ENCODE results near the gene SERPINC1. TPM values are rescaled to one million over a fixed set of nuclear protein-coding genes. Genes with fewer than 3 reads are reported as not detected.

The SERPINC1 gene
- polyA plus RNA-seq, 1 donor from 2014 or later = not detected

DNA sequence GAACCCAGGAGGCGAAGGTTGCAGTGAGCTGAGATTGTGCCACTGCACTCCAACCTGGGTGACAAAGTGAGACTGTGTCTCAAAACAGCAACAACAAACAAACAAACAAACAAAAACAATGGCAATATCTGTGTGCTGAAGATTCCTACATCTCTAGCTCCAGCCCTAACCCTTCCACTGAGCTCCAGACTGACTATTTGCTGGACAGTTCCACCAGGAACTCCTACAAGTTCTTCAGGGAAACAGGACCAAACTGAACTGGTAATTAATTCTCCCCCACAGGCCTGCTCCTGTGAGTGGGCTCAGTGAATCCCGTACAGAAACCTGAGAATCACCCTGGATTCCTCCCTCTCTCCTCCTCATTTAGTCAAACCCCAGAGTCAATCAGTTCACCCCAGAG lies 1.5 kb downstream of the SERPINC1 start:
- Histone ChIP-seq H3K79me2 (replicated peaks; ENCODE audit: insufficient read depth, low read length) (no peaks in the 10 kb centered on the region), H3K9me2 (ENCODE audit: insufficient read depth, low read length) (no peaks in the 10 kb centered on the region), H2AFZ (ENCODE audit: low read depth, low read length) (no peak overlapping the region), H3K4me2 (ENCODE audit: low read length) (no peak overlapping the region), H3K9ac (ENCODE audit: low read length) (no peak overlapping the region), H3F3A (ENCODE audit: insufficient read depth, low read length, poor library complexity, severe bottlenecking) (no peaks in the 10 kb centered on the region), H3K36me3 (ENCODE audit: insufficient read depth, low read length) (no peaks in the 10 kb centered on the region), H4K20me1 (ENCODE audit: insufficient read depth) (no peaks in the 10 kb centered on the region), H3K4me3 (ENCODE audit: low read length) (no peak overlapping the region), H3K27me3 (ENCODE audit: insufficient read depth, low read depth, low read length) (no peaks in the 10 kb centered on the region), H3K27ac (ENCODE audit: low read length) (no peak overlapping the region), H3K9me3 (ENCODE audit: low read length) (no peaks in the 10 kb centered on the region)
- TF ChIP-seq RAD21 (conservative IDR thresholded peaks at IDR 0.05) = no peak
- no peak for TF ChIP-seq EP300 (conservative IDR thresholded peaks at IDR 0.05; ENCODE audit: poor library complexity, severe bottlenecking)
- no peak for TF ChIP-seq SMC3 (conservative IDR thresholded peaks at IDR 0.05; ENCODE audit: poor library complexity)
- TF ChIP-seq EZH2 (IDR thresholded peaks at IDR 0.05; ENCODE audit: borderline replicate concordance, insufficient read depth, low read length, poor library complexity, severe bottlenecking) = no peak
- TF ChIP-seq, protein P1, sequence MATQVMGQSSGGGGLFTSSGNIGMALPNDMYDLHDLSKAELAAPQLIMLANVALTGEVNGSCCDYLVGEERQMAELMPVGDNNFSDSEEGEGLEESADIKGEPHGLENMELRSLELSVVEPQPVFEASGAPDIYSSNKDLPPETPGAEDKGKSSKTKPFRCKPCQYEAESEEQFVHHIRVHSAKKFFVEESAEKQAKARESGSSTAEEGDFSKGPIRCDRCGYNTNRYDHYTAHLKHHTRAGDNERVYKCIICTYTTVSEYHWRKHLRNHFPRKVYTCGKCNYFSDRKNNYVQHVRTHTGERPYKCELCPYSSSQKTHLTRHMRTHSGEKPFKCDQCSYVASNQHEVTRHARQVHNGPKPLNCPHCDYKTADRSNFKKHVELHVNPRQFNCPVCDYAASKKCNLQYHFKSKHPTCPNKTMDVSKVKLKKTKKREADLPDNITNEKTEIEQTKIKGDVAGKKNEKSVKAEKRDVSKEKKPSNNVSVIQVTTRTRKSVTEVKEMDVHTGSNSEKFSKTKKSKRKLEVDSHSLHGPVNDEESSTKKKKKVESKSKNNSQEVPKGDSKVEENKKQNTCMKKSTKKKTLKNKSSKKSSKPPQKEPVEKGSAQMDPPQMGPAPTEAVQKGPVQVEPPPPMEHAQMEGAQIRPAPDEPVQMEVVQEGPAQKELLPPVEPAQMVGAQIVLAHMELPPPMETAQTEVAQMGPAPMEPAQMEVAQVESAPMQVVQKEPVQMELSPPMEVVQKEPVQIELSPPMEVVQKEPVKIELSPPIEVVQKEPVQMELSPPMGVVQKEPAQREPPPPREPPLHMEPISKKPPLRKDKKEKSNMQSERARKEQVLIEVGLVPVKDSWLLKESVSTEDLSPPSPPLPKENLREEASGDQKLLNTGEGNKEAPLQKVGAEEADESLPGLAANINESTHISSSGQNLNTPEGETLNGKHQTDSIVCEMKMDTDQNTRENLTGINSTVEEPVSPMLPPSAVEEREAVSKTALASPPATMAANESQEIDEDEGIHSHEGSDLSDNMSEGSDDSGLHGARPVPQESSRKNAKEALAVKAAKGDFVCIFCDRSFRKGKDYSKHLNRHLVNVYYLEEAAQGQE (IDR thresholded peaks at IDR 0.05; ENCODE audit: borderline replicate concordance) = no peak
- TF ChIP-seq POLR2AphosphoS5 (IDR thresholded peaks at IDR 0.05) = no peak
- no peak for TF ChIP-seq MXI1 (conservative IDR thresholded peaks at IDR 0.05; ENCODE audit: poor library complexity, severe bottlenecking)
- no peak for TF ChIP-seq TAF1 (IDR thresholded peaks at IDR 0.05; ENCODE audit: low read depth)
- TF ChIP-seq, protein P2, sequence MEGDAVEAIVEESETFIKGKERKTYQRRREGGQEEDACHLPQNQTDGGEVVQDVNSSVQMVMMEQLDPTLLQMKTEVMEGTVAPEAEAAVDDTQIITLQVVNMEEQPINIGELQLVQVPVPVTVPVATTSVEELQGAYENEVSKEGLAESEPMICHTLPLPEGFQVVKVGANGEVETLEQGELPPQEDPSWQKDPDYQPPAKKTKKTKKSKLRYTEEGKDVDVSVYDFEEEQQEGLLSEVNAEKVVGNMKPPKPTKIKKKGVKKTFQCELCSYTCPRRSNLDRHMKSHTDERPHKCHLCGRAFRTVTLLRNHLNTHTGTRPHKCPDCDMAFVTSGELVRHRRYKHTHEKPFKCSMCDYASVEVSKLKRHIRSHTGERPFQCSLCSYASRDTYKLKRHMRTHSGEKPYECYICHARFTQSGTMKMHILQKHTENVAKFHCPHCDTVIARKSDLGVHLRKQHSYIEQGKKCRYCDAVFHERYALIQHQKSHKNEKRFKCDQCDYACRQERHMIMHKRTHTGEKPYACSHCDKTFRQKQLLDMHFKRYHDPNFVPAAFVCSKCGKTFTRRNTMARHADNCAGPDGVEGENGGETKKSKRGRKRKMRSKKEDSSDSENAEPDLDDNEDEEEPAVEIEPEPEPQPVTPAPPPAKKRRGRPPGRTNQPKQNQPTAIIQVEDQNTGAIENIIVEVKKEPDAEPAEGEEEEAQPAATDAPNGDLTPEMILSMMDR (IDR thresholded peaks at IDR 0.05; ENCODE audit: poor library complexity, severe bottlenecking) = no peak

DNA sequence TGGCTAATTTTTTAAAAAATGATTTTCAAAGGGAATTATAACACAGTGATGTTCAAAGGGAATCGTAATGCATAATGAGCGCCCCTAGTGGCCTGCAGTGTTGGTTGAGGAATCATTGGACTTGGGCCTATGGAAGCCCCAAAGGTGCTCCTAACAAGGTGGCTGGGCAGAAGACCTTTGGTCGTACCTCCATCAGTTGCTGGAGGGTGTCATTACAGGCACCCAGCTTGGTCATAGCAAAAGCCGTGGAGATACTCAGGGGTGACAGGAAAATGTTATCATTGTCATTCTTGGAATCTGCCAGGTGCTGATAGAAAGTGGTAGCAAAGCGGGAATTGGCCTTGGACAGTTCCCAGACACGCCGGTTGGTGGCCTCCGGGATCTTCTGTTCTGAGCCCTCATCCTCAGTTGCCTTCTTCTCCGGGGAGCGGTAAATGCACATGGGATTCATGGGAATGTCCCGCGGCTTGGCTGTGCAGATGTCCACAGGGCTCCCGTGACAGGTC lies 2.7 kb downstream of the SERPINC1 start:
- Histone ChIP-seq H3F3A (ENCODE audit: insufficient read depth, low read length, poor library complexity, severe bottlenecking) (no peaks in the 10 kb centered on the region), H3K4me2 (ENCODE audit: low read length) (no peak overlapping the region), H2AFZ (ENCODE audit: low read depth, low read length) (no peak overlapping the region), H3K27ac (ENCODE audit: low read length) (no peak overlapping the region), H3K9me3 (ENCODE audit: low read length) (no peaks in the 10 kb centered on the region), H3K79me2 (replicated peaks; ENCODE audit: insufficient read depth, low read length) (no peaks in the 10 kb centered on the region), H3K27me3 (ENCODE audit: insufficient read depth, low read depth, low read length) (no peaks in the 10 kb centered on the region), H3K36me3 (ENCODE audit: insufficient read depth, low read length) (no peaks in the 10 kb centered on the region), H3K9me2 (ENCODE audit: insufficient read depth, low read length) (no peaks in the 10 kb centered on the region), H3K4me3 (ENCODE audit: low read length) (no peak overlapping the region), H3K9ac (ENCODE audit: low read length) (no peak overlapping the region), H4K20me1 (ENCODE audit: insufficient read depth) (no peaks in the 10 kb centered on the region)
- TF ChIP-seq POLR2AphosphoS5 (IDR thresholded peaks at IDR 0.05) (no peak), EP300 (conservative IDR thresholded peaks at IDR 0.05; ENCODE audit: poor library complexity, severe bottlenecking) (no peak), SMC3 (conservative IDR thresholded peaks at IDR 0.05; ENCODE audit: poor library complexity) (no peak), MXI1 (conservative IDR thresholded peaks at IDR 0.05; ENCODE audit: poor library complexity, severe bottlenecking) (no peak), RAD21 (conservative IDR thresholded peaks at IDR 0.05) (no peak), EZH2 (IDR thresholded peaks at IDR 0.05; ENCODE audit: borderline replicate concordance, insufficient read depth, low read length, poor library complexity, severe bottlenecking) (no peak), TAF1 (IDR thresholded peaks at IDR 0.05; ENCODE audit: low read depth) (no peak)
- TF ChIP-seq, protein P2 (IDR thresholded peaks at IDR 0.05; ENCODE audit: poor library complexity, severe bottlenecking) = no peak
- TF ChIP-seq, protein P1 (IDR thresholded peaks at IDR 0.05; ENCODE audit: borderline replicate concordance) = no peak
